Bronchial epithelial cell (primary cell): Measurements from ENCODE around the gene CCDC88B. TPM values are rescaled to one million over a fixed set of nuclear protein-coding genes. Genes with fewer than 3 reads are reported as not detected.
A peak's percentile ranks its signal among the peaks of the same experiment; 100 is the strongest.

Experiments
- DNase-seq: peaks from one replicate; pipeline ENCODE4 v3.0.0-alpha.2; 2010; ENCODE audit warnings: low read depth
- FAIRE-seq: peaks from 2 replicates; lab custom pipeline; 2011; peaks lifted over from hg19 to GRCh38; lab: Jason Lieb, UNC
- H3K27me3 ChIP-seq: 2 replicates; pipeline ENCODE4 v1.5.1; 2011; ENCODE audit warnings: low read length; ENCODE audit not compliant: control insufficient read depth, insufficient read depth
- H3K36me3 ChIP-seq: 2 replicates; pipeline ENCODE4 v1.5.1; 2011; ENCODE audit warnings: low read length; ENCODE audit not compliant: control insufficient read depth, insufficient read depth
- H3K4me3 ChIP-seq: 2 replicates; pipeline ENCODE4 v1.5.1; 2011; ENCODE audit warnings: mild to moderate bottlenecking, low read depth, low read length, control low read depth
- total RNA-seq: library from RNA; depleted of rRNA; stranded (reverse); fragments of >200 nt; gene quantifications from 2 replicates; pipeline ENCODE4 v1.2.1, GENCODE V29; 2014
- TF ChIP-seq, protein P1 (sequence below): IDR thresholded peaks from 2 replicates; pipeline ENCODE4 v1.5.1; 2011; ENCODE audit warnings: mild to moderate bottlenecking, moderate library complexity, low read length, control low read depth, inconsistent platforms; ENCODE audit not compliant: insufficient read depth, severe bottlenecking

The CCDC88B gene
- total RNA-seq, 1 donor from 2014 or later: 2.9 TPM

DNA sequence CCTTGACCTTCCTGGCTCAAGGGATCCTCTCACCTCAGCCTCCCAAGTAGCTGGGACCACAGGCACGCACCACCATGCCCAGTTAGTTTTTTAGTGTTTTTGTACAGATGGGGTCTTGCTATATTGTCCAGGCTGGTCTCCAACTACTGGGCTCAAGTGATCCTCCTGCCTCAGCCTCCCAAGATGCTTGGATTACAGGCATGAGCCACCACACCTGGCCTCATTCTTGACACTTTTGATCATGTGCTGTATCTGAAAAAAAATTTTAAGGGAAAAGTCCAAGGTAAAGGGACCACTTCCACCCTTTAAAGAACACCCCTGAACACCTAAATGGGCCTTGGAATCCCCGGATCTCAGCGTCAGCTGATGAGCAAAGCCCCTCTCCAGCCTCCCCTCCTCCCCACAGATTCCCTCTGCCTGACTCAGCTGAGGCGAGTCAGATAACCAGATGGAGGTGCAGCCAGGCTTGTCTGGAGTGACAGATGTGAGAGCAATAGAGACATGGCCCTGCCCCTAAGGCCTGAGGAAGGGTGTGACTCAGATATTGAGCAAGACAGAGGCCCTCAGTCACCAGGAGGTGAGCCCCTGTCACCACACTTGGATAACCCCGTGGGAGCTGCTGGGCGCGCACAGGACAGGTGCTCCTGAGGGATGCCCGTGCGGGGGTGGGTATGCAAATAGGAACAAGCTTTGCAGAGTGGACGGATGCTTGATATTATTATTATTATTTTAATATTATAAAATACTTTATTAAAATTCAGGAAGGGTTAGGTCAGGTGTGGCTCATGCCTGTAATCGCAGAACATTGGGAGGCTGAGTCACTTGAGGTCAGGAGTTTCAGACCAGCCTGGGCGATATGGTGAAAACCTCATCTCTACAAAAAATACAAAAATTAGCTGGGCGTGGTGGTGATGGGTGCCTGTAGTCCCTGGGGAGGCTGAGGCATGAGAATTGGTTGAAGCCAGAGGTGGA lies 5.0 kb upstream of the CCDC88B start:
- H3K27me3 ChIP-seq: no peaks in the 10 kb centered on the region
- no peaks in the 10 kb centered on the region for H3K36me3 ChIP-seq
- H3K4me3 ChIP-seq: no peak overlapping the region
- no peak for FAIRE-seq
- DNase-seq: peak; percentile 99
- TF ChIP-seq, protein P1, sequence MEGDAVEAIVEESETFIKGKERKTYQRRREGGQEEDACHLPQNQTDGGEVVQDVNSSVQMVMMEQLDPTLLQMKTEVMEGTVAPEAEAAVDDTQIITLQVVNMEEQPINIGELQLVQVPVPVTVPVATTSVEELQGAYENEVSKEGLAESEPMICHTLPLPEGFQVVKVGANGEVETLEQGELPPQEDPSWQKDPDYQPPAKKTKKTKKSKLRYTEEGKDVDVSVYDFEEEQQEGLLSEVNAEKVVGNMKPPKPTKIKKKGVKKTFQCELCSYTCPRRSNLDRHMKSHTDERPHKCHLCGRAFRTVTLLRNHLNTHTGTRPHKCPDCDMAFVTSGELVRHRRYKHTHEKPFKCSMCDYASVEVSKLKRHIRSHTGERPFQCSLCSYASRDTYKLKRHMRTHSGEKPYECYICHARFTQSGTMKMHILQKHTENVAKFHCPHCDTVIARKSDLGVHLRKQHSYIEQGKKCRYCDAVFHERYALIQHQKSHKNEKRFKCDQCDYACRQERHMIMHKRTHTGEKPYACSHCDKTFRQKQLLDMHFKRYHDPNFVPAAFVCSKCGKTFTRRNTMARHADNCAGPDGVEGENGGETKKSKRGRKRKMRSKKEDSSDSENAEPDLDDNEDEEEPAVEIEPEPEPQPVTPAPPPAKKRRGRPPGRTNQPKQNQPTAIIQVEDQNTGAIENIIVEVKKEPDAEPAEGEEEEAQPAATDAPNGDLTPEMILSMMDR: no peak

DNA sequence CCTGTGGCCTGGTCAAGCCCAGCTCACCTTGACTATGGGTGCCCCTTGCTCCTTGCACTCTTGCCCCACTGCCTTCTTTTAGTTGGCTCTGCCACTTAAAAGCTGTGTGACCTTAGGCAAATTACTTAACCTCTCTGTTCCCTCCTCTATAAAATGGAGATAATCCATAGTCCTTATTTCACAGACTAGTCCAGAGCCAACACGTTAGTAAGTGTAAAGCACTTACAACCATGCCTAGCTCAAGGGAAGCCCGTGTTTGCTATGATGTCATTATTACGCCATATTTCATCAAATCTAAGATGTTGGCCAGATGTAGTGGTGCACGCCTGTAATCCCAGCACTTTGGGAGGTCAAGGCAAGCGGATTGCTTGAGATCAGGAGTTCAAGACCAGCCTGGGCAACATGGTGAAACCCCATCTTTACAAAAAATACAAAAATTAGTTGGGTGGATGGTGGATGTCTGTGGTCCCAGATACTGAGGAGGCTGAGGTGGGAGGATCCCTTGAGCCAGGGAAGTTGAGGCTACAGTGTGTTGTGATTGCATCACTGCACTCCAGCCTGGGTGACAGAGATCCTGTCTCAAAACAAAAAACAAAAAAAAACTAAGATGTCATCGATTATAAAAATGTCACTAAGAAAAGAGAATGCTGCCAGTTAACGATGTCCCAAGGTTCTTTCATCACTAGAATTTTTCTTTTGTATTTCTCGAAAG lies 2.3 kb upstream of the CCDC88B start:
- no peaks in the 10 kb centered on the region for H3K27me3 ChIP-seq
- no peak for FAIRE-seq
- H3K36me3 ChIP-seq: no peaks in the 10 kb centered on the region
- H3K4me3 ChIP-seq: no peak overlapping the region
- DNase-seq: no peak
- TF ChIP-seq, protein P1: no peak

DNA sequence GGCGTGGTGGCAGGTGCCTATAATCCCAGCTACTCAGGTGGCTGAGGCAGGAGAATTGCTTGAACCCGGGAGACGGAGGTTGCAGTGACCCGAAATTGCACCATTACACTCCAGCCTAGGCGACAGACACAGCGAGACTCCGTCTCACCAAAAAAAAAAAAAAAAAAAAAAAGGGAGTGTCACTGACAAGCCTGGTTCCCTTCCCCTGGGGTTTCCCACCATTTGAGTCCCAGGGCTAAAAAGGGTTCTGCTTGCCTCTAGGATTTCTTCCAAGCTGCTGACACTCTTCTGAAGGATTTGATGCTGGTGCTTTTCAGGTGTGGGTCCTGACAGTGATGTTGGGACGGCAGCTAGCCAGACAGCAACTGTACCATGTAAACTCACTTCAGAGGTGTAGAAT lies 1.3 kb upstream of the CCDC88B start:
- Histone ChIP-seq H3K4me3 (no peak overlapping the region), H3K36me3 (no peaks in the 10 kb centered on the region), H3K27me3 (no peaks in the 10 kb centered on the region)
- FAIRE-seq (no peak), DNase-seq (no peak)
- TF ChIP-seq, protein P1: no peak

DNA sequence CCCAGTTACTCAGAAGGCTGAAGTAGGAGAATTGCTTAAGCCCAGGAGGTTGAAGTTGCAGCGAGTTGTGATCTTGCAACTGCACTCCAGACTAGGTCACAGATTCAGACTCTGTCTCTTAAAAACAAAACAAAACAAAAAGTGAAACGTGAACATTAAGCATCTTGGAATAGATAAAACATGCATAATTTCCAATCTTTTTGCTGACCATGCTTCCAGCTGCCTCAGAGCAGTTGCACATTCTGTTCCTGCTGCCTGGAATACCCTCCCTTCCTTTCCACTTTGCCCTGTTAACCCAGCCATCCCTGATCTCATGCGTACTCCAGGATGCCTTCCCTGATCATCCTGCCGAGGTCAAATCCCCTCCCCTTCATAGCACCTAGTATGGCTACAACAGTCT lies 718 bp upstream of the CCDC88B start:
- Histone ChIP-seq H3K27me3 (no peaks in the 10 kb centered on the region), H3K4me3 (no peak overlapping the region), H3K36me3 (no peaks in the 10 kb centered on the region)
- TF ChIP-seq, protein P1: no peak
- DNase-seq (no peak), FAIRE-seq (no peak)

DNA sequence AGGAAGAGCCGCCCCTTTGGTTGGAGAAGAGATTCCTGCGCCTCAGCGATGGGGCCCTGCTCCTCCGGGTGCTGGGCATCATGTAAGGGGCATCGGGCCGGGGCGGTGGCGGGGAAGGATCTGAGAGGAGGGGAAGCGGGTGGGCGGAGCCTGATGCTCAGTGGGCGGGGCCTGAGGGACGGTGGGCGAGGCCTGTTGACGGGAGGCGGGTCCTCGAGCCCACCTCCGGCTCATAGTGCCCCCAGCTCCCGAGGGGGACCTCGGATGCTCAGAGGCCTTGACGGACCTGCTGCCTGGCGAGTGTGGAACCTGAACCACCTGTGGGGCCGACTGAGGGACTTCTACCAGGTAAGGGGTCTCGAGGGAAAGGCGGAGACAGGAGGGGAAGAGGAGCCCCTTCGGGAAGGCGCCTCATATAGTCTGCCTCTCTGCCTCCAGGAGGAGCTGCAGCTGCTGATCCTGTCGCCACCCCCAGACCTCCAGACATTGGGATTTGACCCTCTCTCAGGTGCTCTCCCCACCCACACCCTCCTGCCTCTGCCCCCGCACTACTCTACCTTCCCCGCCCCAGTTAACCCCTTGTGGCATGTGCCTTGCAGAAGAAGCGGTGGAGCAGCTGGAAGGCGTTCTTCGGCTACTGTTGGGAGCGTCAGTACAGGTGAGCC lies 799 bp downstream of the CCDC88B start:
- FAIRE-seq (no peak), DNase-seq (no peak)
- TF ChIP-seq, protein P1: peak; percentile 3
- Histone ChIP-seq H3K36me3 (no peaks in the 10 kb centered on the region), H3K27me3 (no peaks in the 10 kb centered on the region), H3K4me3 (no peak overlapping the region)
